BE2C (cell line): Measurements from ENCODE around the gene ST14.

Source experiments
- DNase-seq: peaks from one replicate; pipeline ENCODE4 v3.0.0-alpha.2; 2020
- H3K27me3 ChIP-seq: fragments of 250-450 bp; sonication (Bioruptor Pico); 2 replicates; pipeline ENCODE4 v1.5.1; 2020; ENCODE audit warnings: mild to moderate bottlenecking
- H3K36me3 ChIP-seq: fragments of 250-450 bp; sonication (Bioruptor Pico); 2 replicates; pipeline ENCODE4 v1.5.1; 2020; ENCODE audit warnings: mild to moderate bottlenecking
- H3K4me1 ChIP-seq: fragments of 250-450 bp; sonication (Bioruptor Pico); 2 replicates; pipeline ENCODE4 v1.5.1; 2020
- H3K4me3 ChIP-seq: 2 replicates; pipeline ENCODE4 v1.5.1; 2011; ENCODE audit warnings: low read depth, low read length
- H3K9me3 ChIP-seq: fragments of 250-450 bp; sonication (Bioruptor Pico); 2 replicates; pipeline ENCODE4 v1.5.1; 2020
- CTCF ChIP-seq: IDR thresholded peaks from 2 replicates; pipeline ENCODE4 v1.5.1; 2012; ENCODE audit warnings: mild to moderate bottlenecking, low read depth, low read length

The ST14 gene

GRCh38 chr11:130129922-130130321 lies 29.7 kb upstream of the ST14 start:
- no peak for DNase-seq
- peaks cover 37% of the 10 kb centered on the region for H3K36me3 ChIP-seq

GRCh38 chr11:130131961-130132850 lies 27.4 kb upstream of the ST14 start:
- Histone ChIP-seq H3K9me3 (no peaks in the 10 kb centered on the region), H3K4me3 (no peak overlapping the region), H3K4me1 (no peaks in the 10 kb centered on the region), H3K27me3 (no peaks in the 10 kb centered on the region), H3K36me3 (peaks cover 37% of the 10 kb centered on the region)
- TF ChIP-seq CTCF: peak; percentile 83
- peak; percentile 48 for DNase-seq

More at GRCh38 chr11:130129922-130130321, 29.7 kb upstream of the ST14 start:
- H3K4me1 ChIP-seq: 0 out of 2 replicates have a peak, but pooled peaks cover 4% of the 10 kb centered on the region
- no peak overlapping the region for H3K4me3 ChIP-seq
- no peaks in the 10 kb centered on the region for H3K9me3 ChIP-seq
- no peak for TF ChIP-seq CTCF
- H3K27me3 ChIP-seq: no peaks in the 10 kb centered on the region

- no peak for TF ChIP-seq CTCF
- H3K36me3 ChIP-seq: peaks cover 33% of the 10 kb centered on the region
Observed at GRCh38 chr11:130133716-130134115, 25.9 kb upstream of the ST14 start.

GRCh38 chr11:130136107-130136506 lies 23.5 kb upstream of the ST14 start:
- H3K27me3 ChIP-seq: no peaks in the 10 kb centered on the region
- no peak for DNase-seq
- peaks cover 22% of the 10 kb centered on the region for H3K36me3 ChIP-seq
- H3K9me3 ChIP-seq: no peaks in the 10 kb centered on the region
- H3K4me1 ChIP-seq: no peaks in the 10 kb centered on the region
- H3K4me3 ChIP-seq: no peak overlapping the region
- no peak for TF ChIP-seq CTCF

More at GRCh38 chr11:130133716-130134115, 25.9 kb upstream of the ST14 start:
- Histone ChIP-seq H3K27me3 (no peaks in the 10 kb centered on the region), H3K4me1 (no peaks in the 10 kb centered on the region), H3K4me3 (no peak overlapping the region), H3K9me3 (no peaks in the 10 kb centered on the region)
- DNase-seq: no peak

- Histone ChIP-seq H3K27me3 (no peaks in the 10 kb centered on the region), H3K4me3 (no peak overlapping the region), H3K4me1 (no peaks in the 10 kb centered on the region), H3K36me3 (peaks cover 20% of the 10 kb centered on the region), H3K9me3 (no peaks in the 10 kb centered on the region)
- DNase-seq: no peak
- TF ChIP-seq CTCF: no peak
Observed at GRCh38 chr11:130137999-130138398, 21.6 kb upstream of the ST14 start.

GRCh38 chr11:130139401-130139800 lies 20.2 kb upstream of the ST14 start:
- H3K36me3 ChIP-seq: peaks cover 8% of the 10 kb centered on the region
- no peaks in the 10 kb centered on the region for H3K9me3 ChIP-seq
- no peak for DNase-seq
- no peaks in the 10 kb centered on the region for H3K27me3 ChIP-seq
- no peak for TF ChIP-seq CTCF
- no peak overlapping the region for H3K4me3 ChIP-seq
- no peaks in the 10 kb centered on the region for H3K4me1 ChIP-seq
